Hepatocyte (in vitro differentiated cells): ENCODE data around the gene OR51A2.

Experiments used
- EZH2 ChIP-seq: fragments of 200-600 bp; sonication (generic); IDR thresholded peaks from 2 replicates; pipeline ENCODE4 v1.6.1; 2016; ENCODE audit warnings: antibody characterized with exemption, mild to moderate bottlenecking, borderline replicate concordance
- EZH2phosphoT487 ChIP-seq: fragments of 200-600 bp; sonication (generic); IDR thresholded peaks from one replicate; pipeline ENCODE4 v1.6.1; 2018; ENCODE audit warnings: antibody characterized with exemption, mild to moderate bottlenecking, low read depth, moderate library complexity; ENCODE audit not compliant: unreplicated experiment, severe bottlenecking
- TF ChIP-seq, protein P1 (sequence below): fragments of 200-600 bp; sonication (generic); IDR thresholded peaks from 2 replicates; pipeline ENCODE4 v1.5.1; 2016; ENCODE audit warnings: antibody characterized with exemption, mild to moderate bottlenecking; ENCODE audit not compliant: poor library complexity

GRCh38 chr11:4936745-4937144 lies 18.8 kb downstream of the OR51A2 start:
- TF ChIP-seq, protein P1, sequence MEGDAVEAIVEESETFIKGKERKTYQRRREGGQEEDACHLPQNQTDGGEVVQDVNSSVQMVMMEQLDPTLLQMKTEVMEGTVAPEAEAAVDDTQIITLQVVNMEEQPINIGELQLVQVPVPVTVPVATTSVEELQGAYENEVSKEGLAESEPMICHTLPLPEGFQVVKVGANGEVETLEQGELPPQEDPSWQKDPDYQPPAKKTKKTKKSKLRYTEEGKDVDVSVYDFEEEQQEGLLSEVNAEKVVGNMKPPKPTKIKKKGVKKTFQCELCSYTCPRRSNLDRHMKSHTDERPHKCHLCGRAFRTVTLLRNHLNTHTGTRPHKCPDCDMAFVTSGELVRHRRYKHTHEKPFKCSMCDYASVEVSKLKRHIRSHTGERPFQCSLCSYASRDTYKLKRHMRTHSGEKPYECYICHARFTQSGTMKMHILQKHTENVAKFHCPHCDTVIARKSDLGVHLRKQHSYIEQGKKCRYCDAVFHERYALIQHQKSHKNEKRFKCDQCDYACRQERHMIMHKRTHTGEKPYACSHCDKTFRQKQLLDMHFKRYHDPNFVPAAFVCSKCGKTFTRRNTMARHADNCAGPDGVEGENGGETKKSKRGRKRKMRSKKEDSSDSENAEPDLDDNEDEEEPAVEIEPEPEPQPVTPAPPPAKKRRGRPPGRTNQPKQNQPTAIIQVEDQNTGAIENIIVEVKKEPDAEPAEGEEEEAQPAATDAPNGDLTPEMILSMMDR: no peak
- TF ChIP-seq EZH2 (no peak), EZH2phosphoT487 (no peak)
